Neutrophil (primary cell): Measurements from ENCODE around the gene NR1H4.

Experiments used
- H3K27ac ChIP-seq: fragments of 200-600 bp; sonication (generic); 2 replicates; pipeline ENCODE4 v1.5.1; 2016; ENCODE audit warnings: mild to moderate bottlenecking, moderate library complexity
- H3K27me3 ChIP-seq: fragments of 200-600 bp; sonication (generic); 2 replicates; pipeline ENCODE4 v1.6.0; 2016; ENCODE audit warnings: mild to moderate bottlenecking
- H3K36me3 ChIP-seq: fragments of 200-600 bp; sonication (generic); 2 replicates; pipeline ENCODE4 v1.5.1; 2017
- H3K4me1 ChIP-seq, 2 experiments: fragments of 200-600 bp in 1 of 2; sonication (generic) in 1 of 2; 1 replicate in 1 of 2; 2 replicates in 1 of 2; pipeline versions ENCODE4 v1.5.1 to v1.6.1; 2013 to 2016; ENCODE audit warnings: low read depth in 1 of 2, low read length in 1 of 2, mild to moderate bottlenecking in 1 of 2, moderate library complexity in 1 of 2; ENCODE audit not compliant: control insufficient read depth in 1 of 2, insufficient read depth in 1 of 2
- H3K4me3 ChIP-seq, 2 experiments: fragments of 200-600 bp in 1 of 2; sonication (generic) in 1 of 2; 1 replicate in 1 of 2; 2 replicates in 1 of 2; pipeline ENCODE4 v1.5.1; 2013 to 2016; ENCODE audit warnings: low read depth in 1 of 2, low read length in 1 of 2, mild to moderate bottlenecking in 1 of 2, moderate library complexity in 1 of 2
- H3K9me3 ChIP-seq: fragments of 200-600 bp; sonication (generic); 2 replicates; pipeline ENCODE4 v1.5.1; 2016
- CTCF ChIP-seq: fragments of 200-600 bp; sonication (generic); IDR thresholded peaks from 2 replicates; pipeline ENCODE4 v1.5.1; 2016; ENCODE audit warnings: antibody characterized with exemption

NR1H4 gene

GRCh38 chr12:100567945-100568344, 94.3 kb downstream of the NR1H4 start:
- peaks cover 23% of the 10 kb centered on the region for H3K27me3 ChIP-seq
- H3K27ac ChIP-seq = no peak overlapping the region
- H3K36me3 ChIP-seq = no peaks in the 10 kb centered on the region
- H3K4me1 ChIP-seq = no peaks in the 10 kb centered on the region
- TF ChIP-seq CTCF = no peak
- H3K4me3 ChIP-seq = no peak overlapping the region
- no peaks in the 10 kb centered on the region for H3K9me3 ChIP-seq

- no peak for TF ChIP-seq CTCF
- no peak overlapping the region for H3K27ac ChIP-seq
- H3K4me1 ChIP-seq = peaks cover 18 to 20% of the 10 kb centered on the region in 2 experiments
These were observed 98.5 kb downstream of the NR1H4 start for GRCh38 chr12:100572184-100572583.

GRCh38 chr12:100573292-100574186, 99.9 kb downstream of the NR1H4 start, which contains the start of gene GAS2L3:
Gene GAS2L3, plus strand, starts transcription at chr12:100573684. Its CDS starts 21,221 bp downstream, at chr12:100594905.
- H3K27ac ChIP-seq = no peak within 1 kb of the TSS
- peak within 1 kb of the TSS; percentile 56 for H3K4me3 ChIP-seq
- H3K4me1 ChIP-seq = peaks cover 18 to 20% of the 10 kb centered on the region in 2 experiments
- peaks cover 34% of the 10 kb centered on the region for H3K27me3 ChIP-seq
- TF ChIP-seq CTCF = no peak
- H3K36me3 ChIP-seq = no peaks in the 10 kb centered on the region
- H3K9me3 ChIP-seq = no peaks in the 10 kb centered on the region

More at GRCh38 chr12:100572184-100572583, 98.5 kb downstream of the NR1H4 start:
- no peaks in the 10 kb centered on the region for H3K36me3 ChIP-seq
- H3K4me3 ChIP-seq = no peak overlapping the region
- H3K27me3 ChIP-seq = peaks cover 38% of the 10 kb centered on the region
- no peaks in the 10 kb centered on the region for H3K9me3 ChIP-seq

- no peaks in the 10 kb centered on the region for H3K9me3 ChIP-seq
- no peak overlapping the region for H3K27ac ChIP-seq
- no peaks in the 10 kb centered on the region for H3K36me3 ChIP-seq
- H3K4me3 ChIP-seq = peak overlapping the region; percentile 56
- H3K4me1 ChIP-seq = peaks cover 18 to 20% of the 10 kb centered on the region in 2 experiments
- peaks cover 34% of the 10 kb centered on the region for H3K27me3 ChIP-seq
- TF ChIP-seq CTCF = no peak
These were observed 100.8 kb downstream of the NR1H4 start for GRCh38 chr12:100574187-100575074.

- Histone ChIP-seq H3K27me3 (peaks cover 34% of the 10 kb centered on the region), H3K9me3 (no peaks in the 10 kb centered on the region), H3K4me1 (peaks cover 18 to 20% of the 10 kb centered on the region in 2 experiments), H3K36me3 (no peaks in the 10 kb centered on the region), H3K4me3 (no peak overlapping the region), H3K27ac (no peak overlapping the region)
- TF ChIP-seq CTCF = no peak
These were observed 102.8 kb downstream of the NR1H4 start for GRCh38 chr12:100576331-100577036.
